NCI-H1694 treated with DMSO at 0.1 percent for 48 hours (cell line): ENCODE measurements around the gene MAP9.
"Not testable (repeated sequence)": the region's sequence is repeated elsewhere in the genome, so short reads cannot be mapped to it uniquely, and the experiment has no call there.

ENCODE experiments used
- DNase-seq: peaks from one replicate; lab custom pipeline; 2025; lab: John Stamatoyannopoulos, UW

MAP9 gene

DNA sequence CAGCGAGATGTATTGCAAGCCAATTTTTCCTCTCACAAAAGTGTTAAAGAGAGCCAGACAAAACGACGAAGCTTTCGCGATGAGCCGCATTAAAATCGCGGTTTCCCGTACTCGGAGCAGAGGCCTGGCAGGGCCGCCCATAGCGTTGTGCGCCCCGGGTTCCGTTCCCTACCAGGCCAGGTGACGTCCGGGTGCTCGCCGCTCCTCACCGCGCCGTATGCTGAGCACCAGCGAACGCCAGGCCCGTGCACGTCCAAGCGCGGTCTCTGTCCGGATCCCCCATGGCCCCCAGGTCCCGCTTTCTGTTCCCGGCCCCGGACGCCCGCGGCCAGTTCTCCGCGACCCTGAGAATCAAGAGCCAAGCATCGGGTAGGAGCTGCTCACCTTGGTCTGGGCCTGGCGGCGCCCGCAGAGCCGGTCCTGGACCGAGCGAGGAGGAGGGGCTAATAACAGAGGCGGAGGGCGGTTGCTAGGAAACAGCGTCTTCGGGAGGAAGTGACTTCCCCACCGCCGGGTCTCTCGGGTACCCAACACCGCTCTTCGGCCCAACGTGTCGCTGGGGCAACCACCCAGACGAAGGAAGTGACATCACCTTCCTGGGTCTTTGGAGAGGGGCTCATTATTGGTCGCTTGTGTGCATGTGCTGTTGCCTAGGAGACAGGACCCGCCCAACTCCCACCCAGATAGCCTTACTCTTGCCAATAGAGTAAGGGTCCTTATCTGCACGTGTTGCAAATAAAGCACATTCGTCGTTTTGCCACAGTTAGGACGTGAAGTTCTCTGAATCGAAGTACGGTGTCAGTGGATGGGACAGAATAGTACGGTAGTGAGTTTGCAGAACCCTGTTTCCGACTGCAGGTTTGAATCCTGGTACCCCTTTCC lies at the start of gene MAP9:
TSS of gene MAP9 (minus strand) at position 579 of the 882 bp plus-strand sequence. CDS start 1,115 bp downstream, outside the sequence.
- peak; percentile 14 for DNase-seq

DNA sequence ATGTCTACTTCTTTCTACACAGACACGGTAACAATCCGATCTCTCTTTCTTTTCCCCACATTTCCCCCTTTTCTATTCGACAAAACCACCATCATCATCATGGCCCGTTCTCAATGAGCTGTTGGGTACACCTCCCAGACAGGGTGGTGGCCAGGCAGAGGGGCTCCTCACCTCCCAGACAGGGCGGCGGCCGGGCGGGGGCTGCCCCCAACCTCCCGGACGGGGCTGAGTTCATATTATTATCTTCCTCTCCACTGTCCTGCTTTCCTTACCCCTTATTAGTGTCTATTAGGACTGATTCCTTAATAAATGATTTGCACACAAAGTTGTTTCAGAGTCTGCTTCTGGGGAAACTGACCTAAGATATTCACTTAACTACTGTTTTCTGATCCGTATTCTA lies 48.0 kb upstream of the MAP9 start:
- not testable (repeated sequence) for DNase-seq

DNA sequence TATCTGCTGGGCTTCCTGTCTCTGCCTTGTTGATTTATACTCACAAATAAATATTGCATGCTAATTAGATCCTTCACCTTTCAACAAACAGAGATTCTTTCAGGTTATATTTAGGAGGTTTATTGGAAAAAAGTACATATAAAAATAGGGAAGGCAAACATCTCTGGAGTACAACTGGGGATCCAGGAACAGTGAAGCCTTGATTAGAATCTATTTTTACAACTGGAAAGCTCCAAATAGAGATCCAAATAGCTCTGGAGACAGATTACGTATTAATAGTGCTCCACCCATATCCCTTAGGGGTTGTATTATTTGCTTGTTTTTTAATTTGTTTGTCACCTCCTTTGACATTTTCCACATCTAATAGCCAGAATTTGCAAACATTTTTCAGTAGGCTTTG lies 46.9 kb upstream of the MAP9 start:
- no peak for DNase-seq

DNA sequence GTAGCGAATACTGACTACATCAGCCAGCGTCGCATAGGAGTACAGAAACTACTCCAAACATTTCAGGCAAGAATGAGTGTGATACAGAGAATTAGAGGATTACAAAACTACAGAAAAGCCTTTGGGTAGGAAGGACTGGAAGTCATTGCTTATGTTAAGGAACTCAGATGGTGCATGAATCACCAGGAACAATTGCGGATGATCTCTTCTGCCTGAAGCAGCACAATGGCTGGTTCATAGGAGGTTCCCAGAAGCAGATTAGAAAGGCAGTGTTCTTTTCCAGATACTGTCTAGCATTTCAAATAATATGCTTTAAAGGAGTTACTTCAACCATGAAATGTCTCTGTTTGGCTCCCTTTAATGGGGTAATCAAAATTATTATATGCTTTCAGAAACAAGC lies 42.5 kb upstream of the MAP9 start:
- DNase-seq: no peak

- no peak for DNase-seq
Measured at GRCh38 chr4:155415662-155416061, 38.9 kb upstream of the MAP9 start.

DNA sequence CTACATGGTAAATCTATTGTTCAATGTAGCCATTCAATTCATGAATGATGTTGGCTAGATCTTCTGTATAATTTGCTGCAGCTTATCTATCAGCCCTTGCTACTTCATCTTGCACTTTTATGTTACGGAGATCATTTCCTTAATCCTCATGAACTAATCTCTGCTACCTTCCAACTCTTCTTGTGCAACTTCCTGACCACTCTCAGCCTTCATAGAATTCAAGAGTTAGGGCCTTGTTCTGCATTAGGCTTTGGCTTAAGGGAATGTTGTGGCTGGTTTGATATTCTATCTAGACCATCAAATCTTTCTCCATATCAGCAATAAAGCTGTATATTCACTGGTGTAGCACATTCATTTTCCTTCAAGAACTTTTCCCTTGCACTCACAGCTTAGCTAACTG lies 36.7 kb upstream of the MAP9 start:
- DNase-seq: no peak

DNA sequence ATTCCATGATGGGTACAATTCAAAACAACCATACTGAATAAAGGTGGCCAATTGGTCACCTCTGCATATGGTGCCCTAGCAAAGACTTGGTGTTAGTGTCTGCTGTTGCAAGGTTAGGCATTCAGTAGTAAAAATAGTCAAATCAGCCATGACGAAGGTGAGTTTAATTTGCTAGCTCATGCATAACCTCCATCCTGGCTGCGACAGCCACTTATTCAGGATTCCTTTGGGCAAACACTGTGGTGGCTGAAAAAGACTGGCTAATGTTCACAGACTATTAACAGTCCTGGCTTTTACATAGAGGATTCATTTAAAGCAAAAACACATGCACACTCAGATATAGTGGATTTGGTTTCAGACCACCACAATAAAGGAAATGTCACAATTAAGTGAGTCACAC lies 34.8 kb upstream of the MAP9 start:
- no peak for DNase-seq

DNA sequence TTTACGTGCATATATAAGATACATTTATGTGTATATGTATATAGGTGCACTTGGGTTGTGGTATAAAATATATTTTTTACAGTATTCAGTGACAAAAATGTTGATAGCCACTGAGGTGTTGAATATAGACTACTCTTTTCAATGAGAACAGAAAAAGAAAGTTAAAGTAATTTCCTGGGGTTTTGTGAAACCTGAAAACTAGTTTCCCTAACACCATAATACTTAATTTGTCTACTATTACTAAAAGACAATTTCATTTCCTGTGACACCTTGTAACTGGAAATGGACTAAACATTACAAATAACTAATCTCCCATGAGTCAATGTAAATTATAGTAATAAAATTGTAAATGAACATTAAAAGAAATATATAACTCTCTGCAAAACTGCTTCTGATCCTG lies 32.0 kb upstream of the MAP9 start:
- DNase-seq: no peak

- no peak for DNase-seq
Measured at GRCh38 chr4:155407480-155407879, 30.7 kb upstream of the MAP9 start.

DNA sequence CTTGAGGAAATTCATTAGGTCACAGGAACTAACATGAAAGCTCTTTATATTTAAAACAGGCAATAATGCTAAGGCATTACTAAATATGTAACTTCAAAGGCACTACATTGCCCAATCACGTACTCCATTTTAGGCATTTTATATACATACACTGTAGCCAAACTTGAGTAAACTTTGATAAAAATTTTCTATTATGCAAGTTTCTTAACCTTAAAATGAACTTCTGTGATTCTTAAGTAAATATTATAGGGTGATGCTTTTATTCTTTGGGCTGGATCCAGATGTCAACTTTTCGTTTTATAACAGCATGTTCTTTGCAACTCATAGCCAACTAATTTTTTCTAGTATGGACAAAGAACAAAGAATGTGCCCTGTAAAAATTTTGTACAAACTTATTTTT lies 28.3 kb upstream of the MAP9 start:
- no peak for DNase-seq

GRCh38 chr4:155403886-155404285 lies 27.1 kb upstream of the MAP9 start:
- no peak for DNase-seq

GRCh38 chr4:155402941-155403340 lies 26.2 kb upstream of the MAP9 start:
- DNase-seq: no peak

GRCh38 chr4:155400893-155401292 lies 24.1 kb upstream of the MAP9 start:
- DNase-seq: no peak

- DNase-seq: no peak
Measured at GRCh38 chr4:155399974-155400697, 23.4 kb upstream of the MAP9 start.

GRCh38 chr4:155392481-155393184 lies 15.9 kb upstream of the MAP9 start:
- no peak for DNase-seq

GRCh38 chr4:155391932-155392331 lies 15.2 kb upstream of the MAP9 start:
- DNase-seq: no peak

DNA sequence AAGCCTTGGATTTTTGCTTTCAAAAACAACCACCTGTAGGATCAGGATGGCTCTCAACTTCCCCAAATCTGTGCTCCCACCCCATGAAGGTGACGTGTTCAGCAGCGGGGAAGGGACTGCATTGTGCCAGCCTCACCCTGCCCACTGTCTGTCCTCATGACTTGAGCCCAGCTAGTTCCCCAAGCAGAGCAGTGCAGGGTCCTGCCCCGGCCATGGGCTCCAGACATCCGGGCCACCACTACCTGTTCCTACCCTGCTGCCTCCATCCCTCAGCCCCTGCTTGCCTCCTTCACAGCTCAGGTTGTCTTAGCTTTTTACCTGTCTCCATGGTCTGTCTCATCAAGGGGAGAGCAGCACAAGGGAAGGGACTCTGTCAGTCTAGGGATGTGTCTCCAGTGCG lies 11.4 kb upstream of the MAP9 start:
- DNase-seq: no peak

DNA sequence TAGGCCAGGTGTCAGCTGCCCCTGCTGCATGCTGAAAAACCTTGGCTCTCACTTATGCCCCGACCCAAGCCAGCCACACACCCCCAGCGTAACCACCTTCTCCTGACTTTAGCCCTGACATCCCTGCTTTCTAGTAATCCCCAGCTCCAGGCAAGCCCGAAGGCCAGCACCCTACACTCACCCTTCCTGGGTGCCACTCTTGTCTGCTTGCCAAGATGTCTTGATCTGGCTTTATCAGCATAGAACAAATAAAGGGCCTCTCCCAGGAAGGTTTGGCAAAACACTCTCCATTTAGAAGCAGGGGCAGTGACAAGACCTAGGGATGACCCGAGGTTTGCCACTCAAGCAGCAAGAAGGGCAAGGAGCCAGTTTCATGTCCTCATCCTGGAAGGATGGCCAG lies 6.8 kb upstream of the MAP9 start:
- DNase-seq: no peak

GRCh38 chr4:155377276-155377675 lies 511 bp upstream of the MAP9 start:
- no peak for DNase-seq

DNA sequence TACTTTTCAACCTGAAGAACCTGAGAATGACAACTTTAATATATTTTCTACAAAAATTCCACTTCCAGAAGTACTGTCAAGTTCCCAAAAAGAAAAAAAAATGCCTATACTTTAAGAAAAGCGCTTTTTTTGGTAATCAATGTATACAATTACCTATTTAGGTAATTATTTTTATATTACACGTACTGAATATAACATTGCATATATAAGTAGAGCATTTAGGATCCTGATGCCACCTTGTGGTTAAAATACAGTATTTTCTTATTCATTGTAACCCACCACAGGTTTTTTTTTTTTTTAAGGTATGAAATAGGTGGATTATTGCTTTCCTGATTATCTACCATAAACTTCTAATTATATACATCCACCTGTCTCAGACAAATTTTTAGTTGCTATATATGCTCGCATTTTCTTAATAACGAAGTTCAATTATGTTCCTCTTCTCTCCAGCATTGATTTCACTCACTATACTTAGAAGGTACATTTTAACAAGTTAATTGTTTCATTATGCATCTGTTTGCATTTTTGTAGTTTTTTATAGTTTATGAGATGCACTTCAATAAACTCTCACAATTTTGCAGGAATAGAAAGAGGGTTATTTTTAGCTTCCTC lies 5.2 kb downstream of the MAP9 start:
- DNase-seq: peak; percentile 6

DNA sequence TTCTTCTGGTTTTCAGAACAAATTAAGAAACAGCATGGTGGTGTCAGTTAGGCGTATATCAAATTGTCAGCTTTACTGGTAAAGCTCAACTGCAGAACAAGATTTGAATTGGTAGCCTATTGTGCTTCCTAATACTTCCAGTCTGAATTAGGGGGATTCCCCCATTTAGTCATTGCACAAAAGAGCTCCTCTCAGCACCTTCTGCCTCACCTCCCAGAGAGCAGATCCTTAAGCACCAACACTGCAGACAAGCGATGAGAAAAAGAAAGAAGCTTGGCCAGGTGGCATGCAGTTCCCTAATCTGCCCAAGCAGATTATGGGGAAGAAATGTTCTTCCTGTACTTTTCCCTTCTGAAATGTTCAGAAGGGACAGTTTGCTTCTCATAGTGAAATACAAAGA lies 9.2 kb downstream of the MAP9 start:
- DNase-seq: no peak

DNA sequence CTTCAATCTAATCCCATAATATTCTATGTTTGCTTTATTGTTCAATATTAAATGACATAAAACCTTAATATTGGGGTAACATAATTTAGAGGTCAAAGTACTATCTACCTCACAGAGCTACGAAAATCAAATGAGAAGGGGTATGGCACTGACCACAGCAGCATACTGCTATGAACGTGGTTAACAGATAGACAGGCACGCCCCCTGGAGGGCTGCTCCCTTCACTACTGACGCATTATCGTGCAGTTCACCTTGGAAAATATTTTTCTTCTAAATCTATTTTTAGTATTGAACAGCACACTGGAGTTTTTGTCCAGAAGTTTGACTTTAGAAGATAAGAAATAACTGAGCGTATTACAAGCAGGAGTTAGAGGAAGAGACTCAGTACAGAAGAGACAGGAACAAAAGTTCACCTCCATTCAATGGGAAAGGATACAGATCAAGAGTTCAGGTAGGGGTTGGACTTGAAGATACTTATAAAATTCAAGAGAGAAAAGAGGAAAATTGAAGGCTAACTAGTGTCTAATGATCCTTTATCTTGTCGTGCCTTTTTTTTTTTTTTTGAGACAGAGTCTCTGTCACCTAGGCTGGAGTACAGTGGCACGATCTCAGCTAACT lies 22.7 kb downstream of the MAP9 start:
- peak; percentile 16 for DNase-seq
